SK-N-SH treated with all-trans-retinoic acid at 6 μM for 48 hours (cell line): ENCODE data around the gene GPATCH2L.

Source experiments
- ISL1 ChIP-seq: fragments of 250-450 bp; sonication (Bioruptor Pico); IDR thresholded peaks from 2 replicates; pipeline ENCODE4 v2.1.2; 2022; ENCODE audit warnings: mild to moderate bottlenecking, moderate library complexity
- OSR1 ChIP-seq: fragments of 250-450 bp; sonication (Bioruptor Pico); IDR thresholded peaks from 2 replicates; pipeline ENCODE4 v1.8.0; 2022; ENCODE audit warnings: moderate library complexity, mild to moderate bottlenecking, inconsistent platforms
- PATZ1 ChIP-seq: fragments of 250-450 bp; sonication (Bioruptor Pico); IDR thresholded peaks from 2 replicates; pipeline ENCODE4 v1.8.0; 2020; ENCODE audit warnings: mild to moderate bottlenecking, moderate library complexity, borderline replicate concordance
- TCF4 ChIP-seq: fragments of 250-450 bp; sonication (Bioruptor Pico); IDR thresholded peaks from 2 replicates; pipeline ENCODE4 v1.8.0; 2021; ENCODE audit warnings: mild to moderate bottlenecking, moderate library complexity, borderline replicate concordance
- ZFP30 ChIP-seq: fragments of 450-650 bp; formaldehyde crosslinking; IDR thresholded peaks from 2 replicates; pipeline ENCODE4 v1.5.0; 2022; ENCODE audit warnings: mild to moderate bottlenecking, moderate library complexity
- ZNF70 ChIP-seq: fragments of 450-650 bp; formaldehyde crosslinking; IDR thresholded peaks from 2 replicates; pipeline ENCODE4 v1.5.0; 2020; ENCODE audit warnings: mild to moderate bottlenecking, moderate library complexity
- TF ChIP-seq, protein P1 (sequence below): fragments of 250-450 bp; sonication (Bioruptor Pico); IDR thresholded peaks from 2 replicates; pipeline ENCODE4 v1.5.1; 2020; ENCODE audit warnings: low read depth, mild to moderate bottlenecking, moderate library complexity

- TF ChIP-seq ZFP30 (CRISPR knock-in tag) (no peak), PATZ1 (CRISPR knock-in tag) (no peak), ISL1 (CRISPR knock-in tag) (no peak), OSR1 (no peak), TCF4 (CRISPR knock-in tag) (no peak), ZNF70 (no peak)
- TF ChIP-seq, protein P1, sequence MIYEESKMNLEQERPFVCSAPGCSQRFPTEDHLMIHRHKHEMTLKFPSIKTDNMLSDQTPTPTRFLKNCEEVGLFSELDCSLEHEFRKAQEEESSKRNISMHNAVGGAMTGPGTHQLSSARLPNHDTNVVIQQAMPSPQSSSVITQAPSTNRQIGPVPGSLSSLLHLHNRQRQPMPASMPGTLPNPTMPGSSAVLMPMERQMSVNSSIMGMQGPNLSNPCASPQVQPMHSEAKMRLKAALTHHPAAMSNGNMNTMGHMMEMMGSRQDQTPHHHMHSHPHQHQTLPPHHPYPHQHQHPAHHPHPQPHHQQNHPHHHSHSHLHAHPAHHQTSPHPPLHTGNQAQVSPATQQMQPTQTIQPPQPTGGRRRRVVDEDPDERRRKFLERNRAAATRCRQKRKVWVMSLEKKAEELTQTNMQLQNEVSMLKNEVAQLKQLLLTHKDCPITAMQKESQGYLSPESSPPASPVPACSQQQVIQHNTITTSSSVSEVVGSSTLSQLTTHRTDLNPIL (CRISPR knock-in tag) = no peak
These were observed 34.7 kb downstream of the GPATCH2L start for GRCh38 chr14:76186308-76187027.
